K562 (cell line): Measurements from ENCODE around the gene DYRK1A. TPM values are rescaled to one million over a fixed set of nuclear protein-coding genes. Genes with fewer than 3 reads are reported as not detected.
A peak's percentile ranks its signal among the peaks of the same experiment; 100 is the strongest.

Source experiments
- CEBPG ChIP-seq, 3 experiments: fragments of 200-800 bp in 1 of 3; sonication (Bioruptor generic) in 1 of 3; sonication (generic) in 1 of 3; formaldehyde crosslinking in 1 of 3; IDR thresholded peaks in 2 of 3; conservative IDR thresholded peaks in 1 of 3; 2 replicates each; pipeline versions ENCODE4 v1.6.1 to v1.8.0; 2016 to 2022; ENCODE audit warnings: missing compliant biosample characterization in 2 of 3, missing genetic modification characterization in 2 of 3, mild to moderate bottlenecking in 1 of 3, missing genetic modification reagents in 1 of 3
- CHCHD3 ChIP-seq: fragments of 250-450 bp; sonication (Bioruptor Pico); IDR thresholded peaks from 2 replicates; pipeline ENCODE4 v2.1.2; 2022; ENCODE audit warnings: mild to moderate bottlenecking
- EGR1 ChIP-seq: fragments of 450-650 bp; conservative IDR thresholded peaks from 2 replicates; pipeline ENCODE4 v1.6.1; 2017; ENCODE audit warnings: mild to moderate bottlenecking
- ETV6 ChIP-seq, 3 experiments: fragments of 150-350 bp in 1 of 3; sonication (generic) in 1 of 3; formaldehyde crosslinking in 1 of 3; IDR thresholded peaks; 2 replicates each; pipeline versions ENCODE4 v1.6.1 to v1.8.0; 2014 to 2022; ENCODE audit warnings: borderline replicate concordance in 2 of 3, low read depth in 2 of 3, antibody characterized with exemption in 1 of 3, low read length in 1 of 3, mild to moderate bottlenecking in 1 of 3, missing genetic modification reagents in 1 of 3
- HDAC1 ChIP-seq, 2 experiments: fragments of 450-650 bp; IDR thresholded peaks; 2 replicates each; pipeline ENCODE4 v1.6.1; 2016 to 2017; ENCODE audit warnings: inconsistent platforms in 1 of 2, mild to moderate bottlenecking in 1 of 2, moderate library complexity in 1 of 2
- HMBOX1 ChIP-seq: sonication (generic); IDR thresholded peaks from 2 replicates; pipeline ENCODE4 v1.6.1; 2016
- HMG20A ChIP-seq: fragments of 450-650 bp; formaldehyde crosslinking; conservative IDR thresholded peaks from 2 replicates; pipeline ENCODE4 v1.4.0; 2020; ENCODE audit warnings: mild to moderate bottlenecking, mixed read lengths
- MAFF ChIP-seq: IDR thresholded peaks from 2 replicates; pipeline ENCODE4 v1.6.1; 2012; ENCODE audit warnings: low read length, improper control_type of control experiment
- MCM7 ChIP-seq, 2 experiments: fragments of 450-650 bp; IDR thresholded peaks; 2 replicates each; pipeline ENCODE4 v1.6.1; 2016 to 2018
- NCOR1 ChIP-seq: fragments of 450-650 bp; IDR thresholded peaks from 2 replicates; pipeline ENCODE4 v1.6.1; 2016; ENCODE audit warnings: mild to moderate bottlenecking, moderate library complexity
- RAD51 ChIP-seq: fragments of 450-650 bp; IDR thresholded peaks from 2 replicates; pipeline ENCODE4 v1.7.1; 2016; ENCODE audit warnings: low read depth, mild to moderate bottlenecking, borderline replicate concordance
- TEAD2 ChIP-seq: fragments of 450-650 bp; IDR thresholded peaks from 2 replicates; pipeline ENCODE4 v1.6.1; 2016; ENCODE audit warnings: missing genetic modification characterization, control low read depth, missing compliant biosample characterization
- UBTF ChIP-seq, 2 experiments: IDR thresholded peaks; 2 replicates each; pipeline ENCODE4 v1.6.1; 2012; ENCODE audit warnings: improper control_type of control experiment in 2 of 2, low read depth in 2 of 2, low read length in 2 of 2, borderline replicate concordance in 1 of 2
- USF2 ChIP-seq: sonication (generic); formaldehyde crosslinking; IDR thresholded peaks from 2 replicates; pipeline ENCODE4 v1.5.0; 2020; ENCODE audit warnings: missing genetic modification reagents
- ZNF124 ChIP-seq: sonication (generic); formaldehyde crosslinking; IDR thresholded peaks from 2 replicates; pipeline ENCODE4 v1.8.1; 2022; ENCODE audit warnings: missing genetic modification reagents
- ZNF134 ChIP-seq: fragments of 250-450 bp; sonication (Bioruptor Pico); conservative IDR thresholded peaks from 2 replicates; pipeline ENCODE4 v1.4.0; 2020
- ZNF175 ChIP-seq: fragments of 200-800 bp; sonication (Bioruptor generic); IDR thresholded peaks from 2 replicates; pipeline ENCODE4 v1.6.1; 2016; ENCODE audit warnings: low read depth, mild to moderate bottlenecking, missing genetic modification characterization, missing compliant biosample characterization
- ZNF449 ChIP-seq: fragments of 250-450 bp; sonication (Bioruptor Pico); IDR thresholded peaks from 2 replicates; pipeline ENCODE4 v1.8.0; 2022; ENCODE audit warnings: moderate library complexity, mild to moderate bottlenecking, inconsistent platforms
- ZNF512 ChIP-seq: IDR thresholded peaks from 2 replicates; pipeline ENCODE4 v1.6.1; 2016; ENCODE audit warnings: missing genetic modification characterization, missing compliant biosample characterization
- ZNF764 ChIP-seq: fragments of 250-450 bp; sonication (Bioruptor Pico); IDR thresholded peaks from 2 replicates; pipeline ENCODE4 v1.4.0; 2020; ENCODE audit warnings: low read depth, mild to moderate bottlenecking, moderate library complexity
- ZNF785 ChIP-seq: fragments of 250-450 bp; sonication (Bioruptor Pico); IDR thresholded peaks from 2 replicates; pipeline ENCODE4 v1.4.0; 2020; ENCODE audit warnings: mild to moderate bottlenecking
- ZSCAN29 ChIP-seq: fragments of 450-650 bp; IDR thresholded peaks from 2 replicates; pipeline ENCODE4 v1.6.1; 2017
- polyA plus RNA-seq, 8 experiments: library from polyadenylated mRNA; depleted of rRNA in 4 of 8; stranded (reverse) in 5 of 8; unstranded in 3 of 8; fragments of >200 nt; fragmentation: Nextera tagmentation in 2 of 8; fragmentation: Illumina TruSeq in 1 of 8; extraction: Ambion mirVana in 2 of 8; extraction: Trizol in 1 of 8; gene quantifications; 2 replicates each; pipeline versions ENCODE4 v1.2.1 to v1.2.3, GENCODE V29; 2011 to 2014; ENCODE audit warnings: inconsistent platforms in 1 of 8, missing spikeins in 1 of 8
- total RNA-seq, 7 experiments: library from RNA; depleted of rRNA in 6 of 7; stranded (reverse); fragments of >200 nt in 6 of 7; fragmentation: Illumina TruSeq in 2 of 7; extraction: Trizol in 2 of 7; gene quantifications; 2 replicates each; pipeline versions ENCODE4 v1.2.1 to v1.2.3, GENCODE V29; 2011 to 2021; ENCODE audit warnings: low replicate concordance in 1 of 7

The DYRK1A gene
- total and polyA plus RNA-seq, 9 of the 15 experiments (the other 6 are each of a cell fraction or from before 2014, with no cell fraction given): 3.7 to 64.8 (median 42.3) TPM

- TF ChIP-seq MCM7 (IDR thresholded peaks at IDR 0.05): no peak
- TF ChIP-seq MAFF: peak; percentile 67
- no peak for TF ChIP-seq TEAD2 (tag)
- no peak for TF ChIP-seq ZNF175 (CRISPR knock-in tag)
- TF ChIP-seq RAD51: no peak
- TF ChIP-seq HMG20A (CRISPR knock-in tag): no peak
- TF ChIP-seq ZNF785 (CRISPR knock-in tag): no peak
- TF ChIP-seq ZNF124 (CRISPR knock-in tag): no peak
- no peak for TF ChIP-seq ETV6 (IDR thresholded peaks at IDR 0.05; ENCODE audit: borderline replicate concordance in 1 of 2, low read depth in 2 of 2, low read length in 1 of 2)
- TF ChIP-seq ETV6 (CRISPR knock-in tag; IDR thresholded peaks at IDR 0.05; ENCODE audit: borderline replicate concordance): no peak
- TF ChIP-seq UBTF (IDR thresholded peaks at IDR 0.05; ENCODE audit: borderline replicate concordance in 1 of 2, low read depth in 2 of 2, low read length in 2 of 2): no peak
- no peak for TF ChIP-seq CEBPG (CRISPR knock-in tag; IDR thresholded peaks at IDR 0.05)
- TF ChIP-seq CEBPG (tag; conservative IDR thresholded peaks at IDR 0.05 in 1 of 2, IDR thresholded peaks at IDR 0.05 in 1 of 2): no peak
- TF ChIP-seq CHCHD3 (CRISPR knock-in tag): no peak
- 0 out of 2 replicates have a peak, but pooled peaks have one; percentile 17 for TF ChIP-seq EGR1
- TF ChIP-seq NCOR1: peak; percentile 58
- TF ChIP-seq ZNF764 (CRISPR knock-in tag): no peak
- no peak for TF ChIP-seq ZNF449 (CRISPR knock-in tag)
- no peak for TF ChIP-seq USF2 (CRISPR knock-in tag)
- no peak for TF ChIP-seq ZNF512
- TF ChIP-seq ZSCAN29: peak; percentile 87
- TF ChIP-seq HMBOX1: no peak
- TF ChIP-seq ZNF134: no peak
- peak in 1 of 2 experiments; percentile 77; a peak in 2 of 4 replicates for TF ChIP-seq HDAC1 (IDR thresholded peaks at IDR 0.05)
Observed at GRCh38 chr21:37450445-37450941, 83.9 kb downstream of the DYRK1A start (continued).
